ENCODE data around the gene SHISAL2B.
A peak's percentile ranks its signal among the peaks of the same experiment; 100 is the strongest.
"Not testable (repeated sequence)": the region's sequence is repeated elsewhere in the genome, so short reads cannot be mapped to it uniquely, and the experiment has no call there.

SHISAL2B gene

DNA sequence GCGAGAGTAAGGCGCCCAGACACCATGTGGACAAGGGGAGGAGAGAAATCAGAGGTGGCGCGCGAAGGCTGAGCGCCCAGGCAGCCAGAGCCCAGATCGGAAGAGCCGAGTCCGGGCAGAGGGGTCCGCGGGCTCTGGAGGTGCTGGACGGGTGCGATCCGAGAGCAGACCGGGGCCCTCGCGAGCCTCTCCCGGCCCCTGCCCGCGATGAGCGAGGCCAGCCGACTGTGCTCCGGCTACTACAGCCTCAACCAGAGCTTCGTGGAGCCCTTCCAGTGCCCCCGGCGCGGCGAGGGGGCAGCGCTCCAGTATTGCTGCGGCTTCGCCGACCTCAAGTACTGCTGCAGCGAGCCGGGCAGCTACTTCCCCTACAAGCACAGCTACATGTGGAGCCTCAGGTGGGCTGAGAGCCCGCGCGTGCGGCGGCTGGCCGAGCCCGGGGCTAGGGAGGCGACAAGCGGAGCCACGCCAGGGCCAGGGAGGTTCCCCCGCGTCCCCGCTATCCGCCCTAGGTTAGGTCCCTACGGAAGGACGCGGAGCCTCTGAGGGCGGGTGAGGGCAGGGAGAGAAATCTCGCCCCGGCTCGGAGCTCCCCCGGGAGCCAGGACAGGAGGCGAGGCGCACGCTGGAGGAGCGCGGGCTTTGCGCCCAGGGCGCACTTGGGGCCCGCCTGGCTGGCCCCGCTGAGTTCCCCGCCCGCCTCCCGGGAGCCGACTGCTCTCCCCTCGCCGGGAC, at the start of gene SHISAL2B:
TSS of gene SHISAL2B (plus strand) at position 87 of the 735 bp plus-strand sequence. CDS start at position 208, 121 bp downstream.
- DNase-seq = peak; percentile 1

DNA sequence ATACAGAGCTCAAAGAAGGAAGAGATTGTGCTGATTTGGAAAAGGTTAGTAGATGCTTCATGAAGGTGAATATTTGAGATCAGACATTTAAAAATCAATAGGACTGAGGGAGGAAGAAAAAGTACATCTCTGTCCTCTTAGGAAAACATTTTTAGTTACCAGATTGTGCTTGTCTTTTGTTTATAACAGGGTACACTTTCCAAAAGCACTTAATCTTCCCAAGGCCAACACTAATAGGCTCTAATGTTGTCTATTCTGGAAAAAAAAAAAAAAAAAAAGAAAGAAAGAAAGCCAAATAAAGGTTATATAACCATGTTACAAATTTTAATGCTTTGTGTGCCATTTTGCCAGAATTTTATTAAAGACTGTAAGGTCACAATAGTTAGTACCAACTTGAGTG, 45.5 kb upstream of the SHISAL2B start:
- no peak for DNase-seq

DNA sequence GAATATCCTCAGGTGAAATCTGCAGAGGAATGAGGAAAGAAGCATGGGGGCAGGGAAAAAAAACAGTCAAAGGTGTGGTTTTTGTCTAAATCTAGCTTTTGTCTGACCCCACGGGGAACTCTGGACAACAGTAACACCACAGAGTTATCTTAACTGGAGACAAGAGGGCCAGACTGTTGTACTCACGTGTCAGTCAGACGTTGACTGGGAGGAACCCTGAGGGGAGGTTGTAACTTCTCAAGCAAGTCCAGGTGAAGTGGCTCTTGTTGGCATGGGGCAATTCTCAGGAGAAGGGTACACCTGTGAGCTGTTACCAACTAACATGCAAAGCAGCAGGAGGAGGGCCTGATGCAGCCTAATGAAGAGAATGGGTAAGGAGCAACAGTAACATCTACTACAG, 44.1 kb upstream of the SHISAL2B start:
- DNase-seq = no peak

DNA sequence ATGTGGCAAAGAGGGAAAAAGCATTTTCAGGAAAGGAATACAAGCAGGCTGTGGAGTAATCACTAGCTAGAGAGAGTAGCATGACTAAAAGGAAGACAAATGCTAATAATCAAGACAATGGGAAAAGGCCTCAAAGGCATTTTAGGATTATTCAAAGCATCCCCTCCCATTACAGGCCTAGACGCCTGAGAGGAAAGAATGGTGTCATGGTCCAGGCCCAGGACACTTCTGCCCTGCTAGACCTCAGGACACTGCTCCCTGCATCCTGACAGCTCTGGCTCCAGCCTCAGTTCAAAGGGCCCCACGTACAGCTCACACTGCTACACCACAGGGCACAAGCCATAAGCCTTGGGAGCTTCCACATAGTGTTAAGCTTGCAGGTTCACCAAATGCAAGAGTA, 40.8 kb upstream of the SHISAL2B start:
- no peak for DNase-seq

DNA sequence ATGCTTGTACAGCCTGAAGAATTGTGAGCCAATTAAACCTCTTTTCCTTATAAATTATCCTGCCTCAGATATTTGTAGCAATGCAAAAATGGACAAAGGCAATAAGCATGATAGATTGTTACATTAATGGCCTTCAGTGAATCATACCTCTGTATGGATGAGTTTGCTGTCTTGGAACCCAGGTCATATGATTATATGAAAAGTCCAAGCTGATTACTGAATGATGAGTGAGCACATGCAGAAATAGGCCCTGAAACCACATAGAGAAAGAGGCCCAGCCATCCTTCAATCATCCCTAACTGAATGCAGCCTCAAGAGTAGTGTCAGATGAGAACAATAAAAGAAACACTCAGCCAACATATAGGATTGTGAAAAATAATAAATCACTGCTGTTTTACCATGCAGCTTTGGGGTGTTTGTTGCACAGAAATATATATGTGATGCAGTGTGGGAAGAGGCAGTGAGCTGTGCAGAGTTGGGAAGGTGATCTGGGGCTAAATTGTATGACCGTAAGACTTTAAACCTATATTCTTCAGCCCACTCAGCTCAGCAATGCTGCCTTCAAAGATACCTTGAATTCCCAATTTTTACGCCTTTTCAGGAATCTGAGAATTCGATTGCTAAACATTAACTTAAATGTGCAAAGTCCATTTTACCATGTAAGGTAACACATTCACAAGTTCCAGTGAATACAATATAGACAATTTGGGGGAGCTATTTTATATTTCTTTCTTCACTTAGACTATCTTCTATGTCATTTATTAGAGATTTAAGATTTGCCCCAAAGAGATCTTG, 36.3 kb upstream of the SHISAL2B start:
- no peak for DNase-seq

DNA sequence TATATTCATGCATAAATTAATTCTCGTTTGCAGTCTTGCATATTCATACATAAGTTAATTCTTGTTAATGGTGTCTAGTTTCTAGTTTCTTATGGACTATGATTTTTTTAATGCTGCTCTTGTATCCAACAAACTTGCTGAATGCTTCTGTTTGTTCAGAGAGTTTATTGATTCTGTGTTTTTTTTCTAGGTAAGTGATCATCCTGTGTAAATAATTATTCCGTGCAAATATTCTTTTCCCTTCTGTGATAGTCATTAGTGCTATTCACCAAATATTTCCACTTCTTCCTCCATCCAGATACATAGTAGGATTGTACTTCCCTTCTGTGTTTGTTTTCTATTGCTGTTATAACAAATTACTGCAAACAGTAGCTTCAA, 35.8 kb upstream of the SHISAL2B start:
- no peak for DNase-seq

DNA sequence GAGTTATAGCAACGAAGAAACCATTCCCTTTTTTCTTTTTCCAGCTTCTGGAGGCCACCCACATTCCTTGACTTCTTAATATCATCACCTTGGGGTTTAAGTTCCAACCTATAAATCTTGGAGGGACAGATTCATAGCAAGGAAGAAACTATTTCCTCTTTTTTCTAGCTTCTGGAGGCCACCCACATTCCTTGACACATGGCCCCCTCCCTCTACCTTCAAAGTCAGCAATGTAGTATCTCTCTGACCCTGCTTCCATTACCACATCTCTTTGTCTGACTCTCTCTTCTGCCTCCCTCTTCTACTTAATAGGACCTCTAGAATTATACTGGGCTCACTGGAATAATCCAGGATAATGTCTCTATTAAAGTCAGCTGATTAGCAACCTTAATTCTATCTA, 34.7 kb upstream of the SHISAL2B start:
- DNase-seq = no peak

DNA sequence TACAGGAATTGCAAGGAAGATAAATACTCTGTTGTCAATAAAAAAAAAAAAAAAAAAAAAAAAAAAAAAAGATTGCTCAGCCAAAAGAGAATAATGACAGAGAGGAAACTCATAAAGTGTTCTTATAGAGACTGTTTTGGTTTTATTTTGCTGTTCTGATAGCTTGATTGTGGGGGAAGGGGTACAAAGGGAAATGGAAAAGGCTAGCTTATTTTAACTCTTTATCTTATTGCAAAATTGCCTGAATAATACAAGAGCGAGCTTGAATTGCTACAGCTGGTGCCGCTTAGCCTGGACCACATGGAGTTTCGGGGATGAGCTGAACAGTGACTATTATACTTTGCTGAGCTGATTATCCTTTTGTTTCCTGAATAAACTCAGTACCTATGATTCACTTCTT, 31.0 kb upstream of the SHISAL2B start:
- DNase-seq = no peak

DNA sequence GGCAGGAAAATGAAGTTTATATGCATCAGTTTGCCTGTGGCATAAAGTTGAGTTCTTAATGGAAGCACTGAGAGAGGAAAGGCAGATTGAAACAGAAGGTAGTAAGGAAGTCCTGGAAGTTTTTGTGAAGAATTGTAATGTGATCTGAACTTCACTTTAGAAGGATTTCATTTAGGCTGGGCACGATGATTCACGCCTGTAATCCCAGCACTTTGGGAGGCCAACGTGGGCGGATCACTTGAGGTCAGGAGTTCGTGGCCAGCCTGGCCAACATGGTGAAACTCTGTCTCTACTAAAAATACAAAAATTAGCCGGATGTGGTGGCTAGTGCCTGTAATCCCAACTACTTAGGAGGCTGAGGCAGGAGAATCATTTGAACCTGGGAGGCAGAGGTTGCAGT, 27.1 kb upstream of the SHISAL2B start:
- DNase-seq = not testable (repeated sequence)

DNA sequence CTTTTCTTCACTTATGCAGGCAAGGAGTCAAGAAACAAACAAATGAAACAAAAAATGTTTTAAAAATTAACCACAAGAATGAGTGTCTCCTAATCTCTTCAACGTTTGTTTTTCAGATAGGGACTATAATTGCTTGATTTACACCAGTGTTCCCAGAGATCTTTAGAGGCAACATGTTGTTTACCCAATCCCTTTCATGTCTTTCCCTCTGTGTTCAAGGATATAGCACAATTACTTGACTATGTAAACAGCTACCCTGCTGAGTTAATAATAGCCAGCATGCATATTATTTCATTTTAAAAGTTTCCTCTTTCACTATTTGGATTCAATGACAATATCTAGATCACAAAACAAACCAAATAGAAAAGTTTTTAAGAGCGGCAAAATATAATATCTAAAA, 25.1 kb upstream of the SHISAL2B start:
- DNase-seq = no peak

DNA sequence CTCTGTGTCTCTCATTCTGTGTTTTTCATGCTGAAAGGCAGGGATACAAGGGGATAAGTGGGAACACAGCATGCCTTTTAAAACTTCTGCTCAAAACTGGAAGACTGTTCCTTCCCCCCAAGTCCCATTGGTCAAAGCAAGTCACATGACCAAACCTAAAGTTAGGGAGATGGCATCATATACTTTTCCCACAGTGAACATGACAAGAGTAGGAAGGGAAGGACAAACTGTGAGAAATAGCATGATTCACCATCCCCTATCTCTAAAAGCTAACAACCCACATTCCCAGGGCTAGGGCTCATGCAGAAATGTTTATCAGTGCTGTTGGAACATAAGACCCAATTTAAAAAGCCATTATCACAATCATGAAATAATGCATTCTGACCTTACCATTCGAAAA, 24.2 kb upstream of the SHISAL2B start:
- no peak for DNase-seq

DNA sequence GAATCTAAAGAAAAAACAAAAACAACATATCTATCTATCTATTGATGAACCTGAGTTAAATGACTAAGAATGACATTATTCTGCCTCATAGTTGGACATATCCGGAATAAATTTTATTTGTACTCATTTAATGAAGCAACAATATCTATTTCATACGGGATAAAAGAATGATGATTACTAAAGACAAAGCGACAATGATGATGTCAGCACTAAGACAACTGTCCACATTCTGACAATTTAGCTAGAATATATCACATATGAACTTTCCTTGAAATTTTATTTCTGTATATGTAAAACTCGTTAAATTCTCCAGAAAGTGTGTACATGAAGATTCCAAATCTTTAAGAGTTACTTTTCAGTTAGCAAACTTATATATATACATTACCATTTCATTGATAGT, 23.2 kb upstream of the SHISAL2B start:
- DNase-seq = no peak

DNA sequence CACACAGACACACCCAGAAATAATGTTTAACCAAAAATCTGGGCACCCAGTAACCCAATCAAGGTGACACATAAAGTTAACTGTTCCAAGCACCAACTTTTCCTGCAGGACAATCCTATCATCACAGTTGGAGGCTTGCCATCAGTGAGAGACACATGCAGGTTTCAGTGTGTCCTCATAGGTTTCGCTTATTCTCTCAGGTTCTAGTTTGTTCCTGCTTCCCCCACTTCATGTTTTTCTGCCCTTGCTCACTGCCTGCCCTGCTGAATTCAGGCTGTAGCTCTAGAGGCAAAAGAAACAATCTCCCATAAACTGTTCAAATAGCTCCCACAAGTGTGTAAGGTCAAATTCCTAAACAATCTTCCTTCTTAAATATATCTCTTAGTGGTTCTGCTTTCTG, 20.0 kb upstream of the SHISAL2B start:
- DNase-seq = no peak

DNA sequence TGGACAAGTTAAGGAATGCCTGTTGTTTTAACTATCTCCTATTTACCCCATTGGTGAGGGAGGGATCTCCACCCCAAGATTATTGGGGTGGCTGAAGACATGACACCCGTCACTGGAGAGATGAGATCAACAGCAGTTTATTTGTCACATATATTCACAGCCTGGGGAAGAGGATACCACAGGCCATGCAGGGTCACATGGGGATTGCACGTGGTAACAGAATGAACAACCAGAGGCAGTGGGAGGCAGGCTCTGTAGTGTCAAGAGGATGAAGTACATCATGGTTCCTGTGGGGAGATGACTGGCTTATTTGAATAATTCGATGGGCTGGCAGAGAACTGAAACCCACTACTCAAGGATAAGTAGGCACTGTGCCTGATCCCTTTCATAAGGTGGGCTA, 18.6 kb upstream of the SHISAL2B start:
- no peak for DNase-seq

DNA sequence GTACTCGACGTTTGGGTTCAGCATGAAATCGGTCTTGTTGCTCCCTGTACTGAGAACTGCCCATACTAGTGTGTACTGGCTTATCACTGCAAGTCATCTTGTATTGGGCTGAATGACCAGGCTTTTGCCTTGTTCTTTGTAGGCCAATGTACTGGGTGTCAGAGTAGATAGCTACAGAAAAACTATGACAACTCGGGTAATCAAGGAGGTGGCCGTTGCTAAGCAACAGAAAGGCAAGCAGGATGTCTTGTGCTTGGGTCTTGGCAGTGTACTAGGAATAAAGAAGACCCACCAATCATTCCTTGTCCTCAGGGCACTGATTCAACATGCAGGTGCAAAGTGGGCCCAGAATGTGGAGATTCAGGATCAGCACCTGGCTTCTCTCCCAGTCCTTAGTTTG, 11.9 kb upstream of the SHISAL2B start:
- no peak for DNase-seq

DNA sequence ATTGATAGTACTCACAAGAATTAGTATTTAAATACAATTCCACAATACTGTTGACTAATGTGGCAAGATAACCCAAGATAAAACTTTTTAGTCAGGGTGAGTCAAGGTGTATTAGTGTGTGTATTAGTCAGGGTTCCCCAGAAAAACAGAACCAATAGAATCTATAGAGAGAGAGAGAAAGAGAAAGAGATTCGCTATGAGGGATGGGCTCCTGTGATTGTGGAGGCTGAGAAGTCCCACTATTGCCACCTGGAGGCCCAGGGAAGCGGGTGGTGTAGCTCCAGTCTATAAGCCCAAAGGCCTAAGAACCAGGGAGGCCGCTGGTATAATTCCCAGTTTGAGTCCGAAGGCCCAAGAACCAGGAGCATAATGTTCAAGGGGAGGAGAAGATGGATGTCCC, 10.0 kb upstream of the SHISAL2B start:
- no peak for DNase-seq

DNA sequence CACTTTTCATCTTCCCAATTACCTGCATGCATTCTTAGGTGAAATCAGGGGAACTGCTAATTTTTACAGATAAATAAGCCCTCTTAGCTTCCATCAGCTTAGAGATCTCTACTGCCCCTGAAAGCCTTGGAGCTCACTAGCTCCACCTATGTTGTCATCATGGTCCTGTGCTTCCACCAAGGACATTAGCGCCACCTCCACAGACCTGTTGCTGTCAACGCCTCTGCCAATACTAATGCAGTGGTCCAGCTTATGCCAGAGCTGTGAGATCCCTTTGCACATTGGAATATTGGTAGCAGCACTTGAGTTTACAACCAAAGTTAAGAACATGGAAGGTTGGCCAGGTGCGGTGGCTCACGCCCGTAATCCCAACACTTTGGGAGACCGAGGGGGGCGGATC, 7.7 kb upstream of the SHISAL2B start:
- no peak for DNase-seq

DNA sequence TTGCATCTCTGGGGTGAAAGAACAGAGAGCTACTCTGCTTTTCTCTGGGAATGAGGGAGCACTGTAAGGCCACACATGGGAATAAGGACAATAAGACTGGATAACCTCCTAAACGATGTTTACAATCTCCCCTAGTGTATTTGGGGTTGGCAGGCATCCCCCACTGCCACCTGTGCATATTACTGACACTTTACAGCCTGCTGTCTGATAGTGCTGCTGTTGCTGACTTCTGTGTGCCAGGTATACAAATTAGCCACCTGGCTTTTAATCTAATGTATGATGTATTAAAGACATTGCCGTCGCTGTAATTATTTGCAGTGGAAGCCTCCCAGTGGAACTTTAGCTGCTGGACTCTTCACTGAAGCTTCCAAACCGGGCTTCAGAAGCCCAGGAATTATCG, 4.4 kb upstream of the SHISAL2B start:
- DNase-seq = no peak

DNA sequence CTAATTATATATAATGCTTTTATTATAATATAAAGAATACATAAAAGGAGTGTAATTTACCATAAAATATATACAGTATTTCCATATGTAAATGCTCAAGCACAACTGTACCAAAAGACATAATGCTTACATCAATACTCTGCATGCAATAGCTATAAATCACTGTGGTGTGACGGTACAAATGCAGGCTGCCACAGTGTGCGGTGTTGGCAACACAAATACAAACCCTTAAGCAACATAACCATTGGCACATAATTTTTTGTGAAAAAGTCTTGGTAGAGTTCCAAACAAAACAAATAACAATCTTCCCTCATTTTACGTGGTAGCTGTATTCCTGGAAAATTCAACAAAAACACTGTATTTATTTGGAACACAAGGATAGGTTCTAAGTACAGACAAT, 1.9 kb upstream of the SHISAL2B start:
- DNase-seq = no peak

DNA sequence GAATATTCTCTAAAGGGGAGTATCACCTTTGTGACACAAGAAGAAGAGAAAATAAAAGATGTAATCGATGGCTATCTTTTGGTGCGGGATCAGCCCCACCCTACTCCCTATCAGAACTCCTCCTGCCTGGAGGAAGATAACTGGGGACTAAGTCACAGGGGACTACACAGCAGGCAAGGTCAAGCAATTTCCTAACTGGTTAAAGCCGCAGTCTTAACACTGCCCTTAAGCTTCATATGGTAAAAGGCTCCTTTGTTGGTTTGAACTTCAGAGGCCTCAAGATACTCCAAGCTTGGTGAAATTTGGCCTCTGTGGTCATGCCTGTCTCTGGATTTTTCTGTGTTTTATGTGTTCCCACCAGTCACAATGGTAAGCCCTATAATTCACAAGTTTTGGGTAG, 1.3 kb upstream of the SHISAL2B start:
- no peak for DNase-seq

DNA sequence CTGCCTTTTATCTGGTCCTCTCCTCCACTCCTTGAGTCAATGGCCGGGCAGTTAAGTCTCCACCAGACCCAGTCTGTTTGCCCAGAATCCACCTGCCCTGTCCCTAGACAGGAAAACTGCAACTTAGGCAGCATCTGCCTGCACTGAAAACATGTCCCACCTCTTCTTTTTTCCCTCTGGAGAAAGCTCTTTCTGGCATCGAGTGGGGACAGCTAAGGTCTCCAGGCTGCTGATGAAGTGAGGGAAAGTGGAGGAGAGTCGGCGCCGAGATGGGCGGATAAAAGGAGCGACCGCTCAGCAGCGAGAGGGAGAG, 243 bp upstream of the SHISAL2B start:
- DNase-seq = no peak

DNA sequence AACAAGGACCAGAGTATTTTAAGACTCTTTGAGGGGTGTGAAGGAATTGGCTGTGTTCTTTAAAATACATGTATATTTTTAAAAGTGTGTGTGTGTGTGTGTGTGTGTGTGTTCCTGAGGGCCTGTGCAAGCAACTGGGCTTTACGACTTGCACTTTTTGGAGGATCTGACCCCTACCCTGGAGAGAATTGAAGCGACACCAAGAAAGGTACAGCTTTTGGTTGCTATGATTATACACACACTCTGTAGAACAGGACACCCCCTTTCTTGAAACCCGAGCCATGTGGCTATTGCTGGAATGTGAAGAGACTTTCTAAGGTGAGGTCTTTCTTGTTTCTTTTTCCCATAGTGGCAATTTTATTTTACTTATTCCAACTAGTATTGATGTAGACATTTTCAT, 988 bp downstream of the SHISAL2B start:
- no peak for DNase-seq

DNA sequence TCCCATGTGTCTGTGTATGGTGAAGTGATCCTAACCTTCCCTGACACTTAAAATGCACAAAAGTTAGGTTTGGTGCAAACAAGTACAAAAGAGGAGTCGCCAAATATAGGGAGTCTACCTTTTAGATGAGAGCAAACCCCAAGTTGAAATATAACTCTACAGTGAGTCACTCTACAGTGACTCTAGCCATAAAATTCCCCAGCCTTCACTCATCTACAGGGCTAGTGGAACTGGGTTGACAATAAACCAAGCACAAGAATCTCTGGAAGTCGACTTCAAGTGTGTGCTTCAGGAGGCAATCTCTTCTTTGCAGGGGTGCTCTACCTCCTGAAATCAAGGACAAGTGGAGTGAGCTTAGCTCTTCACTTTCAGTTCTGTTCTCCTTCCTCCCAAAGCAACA, 3.3 kb downstream of the SHISAL2B start:
- DNase-seq = no peak

DNA sequence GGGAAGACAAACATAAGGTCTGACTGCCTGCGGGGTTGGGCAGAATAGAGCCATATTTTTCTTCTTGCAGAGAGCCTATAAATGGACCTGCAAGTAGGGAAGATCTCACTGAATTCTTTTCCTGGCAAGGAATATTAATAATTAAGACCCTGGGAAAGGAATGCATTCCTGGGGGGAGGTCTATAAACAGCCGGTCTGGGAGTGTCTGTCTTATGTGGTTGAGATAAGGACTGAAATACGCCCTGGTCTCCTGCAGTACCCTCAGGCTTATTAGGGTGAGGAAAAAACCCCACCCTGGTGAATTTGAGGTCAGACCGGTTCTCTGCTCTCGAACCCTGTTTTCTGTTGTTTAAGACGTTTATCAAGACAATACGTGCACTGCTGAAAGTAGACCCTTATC, 6.1 kb downstream of the SHISAL2B start:
- not testable (repeated sequence) for DNase-seq

DNA sequence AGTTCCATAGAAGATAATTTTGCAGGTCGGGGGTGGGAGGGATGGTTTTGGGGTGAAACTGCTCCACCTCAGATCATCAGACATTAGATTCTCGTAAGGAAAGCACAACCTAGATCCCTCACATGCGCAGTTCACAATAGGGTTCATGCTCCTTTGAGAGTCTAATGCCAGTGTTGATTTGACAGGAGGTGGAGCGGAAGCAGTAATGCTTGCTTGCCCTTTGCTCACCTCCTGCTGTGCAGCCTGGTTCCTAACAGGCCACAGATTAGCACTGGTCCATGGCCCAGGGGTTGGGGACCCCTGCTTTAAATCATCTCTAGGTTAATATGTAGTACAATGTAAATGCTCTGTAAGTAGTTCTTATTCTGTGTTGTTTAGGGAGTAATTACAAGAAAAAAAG, 10.5 kb downstream of the SHISAL2B start:
- no peak for DNase-seq

Measured in GDM1 (cell line).